Keratinocyte (primary cell): Measurements from ENCODE around the gene FMNL3.
"Not testable (repeated sequence)": the region's sequence is repeated elsewhere in the genome, so short reads cannot be mapped to it uniquely, and the experiment has no call there.

Experiments
- CTCF ChIP-seq, 3 experiments: IDR thresholded peaks in 1 of 3; conservative IDR thresholded peaks in 1 of 3; optimal IDR thresholded peaks in 1 of 3; 2 replicates in 2 of 3; 3 replicates in 1 of 3; pipeline versions ENCODE3 to v1.5.1; 2011; ENCODE audit warnings: low read length in 3 of 3, mild to moderate bottlenecking in 3 of 3, moderate library complexity in 2 of 3, control low read depth in 1 of 3, inconsistent platforms in 1 of 3; ENCODE audit not compliant: insufficient read depth in 2 of 3; ENCODE audit errors: extremely low read depth in 1 of 3
- EZH2 ChIP-seq: IDR thresholded peaks from one replicate; pipeline ENCODE4 v1.6.1; 2012; ENCODE audit warnings: inconsistent platforms, mild to moderate bottlenecking, low read length, moderate library complexity

- not testable (repeated sequence) for TF ChIP-seq CTCF (optimal IDR thresholded peaks at IDR 0.05 in 1 of 3, IDR thresholded peaks at IDR 0.05 in 1 of 3, conservative IDR thresholded peaks at IDR 0.05 in 1 of 3; ENCODE audit: extremely low read depth in 1 of 3, insufficient read depth in 2 of 3, low read length in 3 of 3); EZH2
These were observed 33.1 kb upstream of the FMNL3 start for GRCh38 chr12:49740277-49740676.
